Measurements from ENCODE around the gene PARP6.

The PARP6 gene

DNA sequence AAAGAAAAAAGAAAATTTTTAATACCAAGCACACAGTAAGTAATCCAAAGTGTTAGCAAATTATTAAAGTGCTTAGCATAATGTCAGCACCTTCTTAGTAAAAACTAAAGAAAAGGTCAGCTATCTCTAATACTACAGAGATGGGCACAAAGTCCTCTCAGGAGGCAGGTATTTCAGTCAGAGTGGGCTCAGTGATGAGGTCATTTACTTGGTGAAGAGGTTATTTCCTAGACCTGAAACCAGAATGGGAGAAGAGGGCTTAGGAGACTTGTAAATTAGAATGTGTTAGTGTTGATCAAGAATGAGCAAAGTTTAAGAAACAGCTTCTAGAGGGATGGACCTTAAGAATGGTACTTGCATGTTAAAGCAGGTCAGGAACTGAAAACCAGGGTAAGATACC, 32.7 kb downstream of the PARP6 start:
- H3K4me3 ChIP-seq (ENCODE audit: low read depth, low read length) = no peak overlapping the region
- TF ChIP-seq MYC (IDR thresholded peaks at IDR 0.05; ENCODE audit: low read depth, low read length) = no peak
- TF ChIP-seq, protein P1, sequence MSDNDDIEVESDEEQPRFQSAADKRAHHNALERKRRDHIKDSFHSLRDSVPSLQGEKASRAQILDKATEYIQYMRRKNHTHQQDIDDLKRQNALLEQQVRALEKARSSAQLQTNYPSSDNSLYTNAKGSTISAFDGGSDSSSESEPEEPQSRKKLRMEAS (IDR thresholded peaks at IDR 0.05; ENCODE audit: low read depth, low read length) = no peak
- TF ChIP-seq POLR2A (IDR thresholded peaks at IDR 0.05; ENCODE audit: extremely low read depth, insufficient read length) = no peak
- TF ChIP-seq, protein P2, sequence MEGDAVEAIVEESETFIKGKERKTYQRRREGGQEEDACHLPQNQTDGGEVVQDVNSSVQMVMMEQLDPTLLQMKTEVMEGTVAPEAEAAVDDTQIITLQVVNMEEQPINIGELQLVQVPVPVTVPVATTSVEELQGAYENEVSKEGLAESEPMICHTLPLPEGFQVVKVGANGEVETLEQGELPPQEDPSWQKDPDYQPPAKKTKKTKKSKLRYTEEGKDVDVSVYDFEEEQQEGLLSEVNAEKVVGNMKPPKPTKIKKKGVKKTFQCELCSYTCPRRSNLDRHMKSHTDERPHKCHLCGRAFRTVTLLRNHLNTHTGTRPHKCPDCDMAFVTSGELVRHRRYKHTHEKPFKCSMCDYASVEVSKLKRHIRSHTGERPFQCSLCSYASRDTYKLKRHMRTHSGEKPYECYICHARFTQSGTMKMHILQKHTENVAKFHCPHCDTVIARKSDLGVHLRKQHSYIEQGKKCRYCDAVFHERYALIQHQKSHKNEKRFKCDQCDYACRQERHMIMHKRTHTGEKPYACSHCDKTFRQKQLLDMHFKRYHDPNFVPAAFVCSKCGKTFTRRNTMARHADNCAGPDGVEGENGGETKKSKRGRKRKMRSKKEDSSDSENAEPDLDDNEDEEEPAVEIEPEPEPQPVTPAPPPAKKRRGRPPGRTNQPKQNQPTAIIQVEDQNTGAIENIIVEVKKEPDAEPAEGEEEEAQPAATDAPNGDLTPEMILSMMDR (IDR thresholded peaks at IDR 0.05; ENCODE audit: low read depth, low read length) = no peak
- no peak for DNase-seq (ENCODE audit: low read depth)

DNA sequence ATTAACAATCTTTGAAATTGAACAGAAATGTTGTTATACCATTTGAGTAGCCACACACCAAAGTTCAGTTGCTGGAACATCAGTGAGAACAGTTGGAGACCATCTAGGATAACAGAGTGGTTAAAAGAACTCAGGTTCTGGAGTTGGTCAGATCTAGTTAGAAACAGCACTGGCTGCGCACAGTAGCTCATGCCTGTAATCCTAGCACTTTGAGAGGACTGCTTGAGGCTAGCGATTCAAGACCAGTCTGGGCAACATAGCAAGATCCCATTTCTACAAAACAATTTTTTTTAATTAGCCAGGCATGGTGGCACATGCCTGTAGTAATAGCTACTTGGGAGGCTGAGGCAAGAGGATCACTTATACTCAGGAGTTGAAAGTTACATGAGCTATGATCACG, 33.8 kb downstream of the PARP6 start:
- TF ChIP-seq POLR2A (IDR thresholded peaks at IDR 0.05; ENCODE audit: extremely low read depth, insufficient read length) (no peak), MYC (IDR thresholded peaks at IDR 0.05; ENCODE audit: low read depth, low read length) (no peak)
- TF ChIP-seq, protein P1 (IDR thresholded peaks at IDR 0.05; ENCODE audit: low read depth, low read length) = no peak
- TF ChIP-seq, protein P2 (IDR thresholded peaks at IDR 0.05; ENCODE audit: low read depth, low read length) = no peak
- H3K4me3 ChIP-seq (ENCODE audit: low read depth, low read length) = no peak overlapping the region
- no peak for DNase-seq (ENCODE audit: low read depth)

DNA sequence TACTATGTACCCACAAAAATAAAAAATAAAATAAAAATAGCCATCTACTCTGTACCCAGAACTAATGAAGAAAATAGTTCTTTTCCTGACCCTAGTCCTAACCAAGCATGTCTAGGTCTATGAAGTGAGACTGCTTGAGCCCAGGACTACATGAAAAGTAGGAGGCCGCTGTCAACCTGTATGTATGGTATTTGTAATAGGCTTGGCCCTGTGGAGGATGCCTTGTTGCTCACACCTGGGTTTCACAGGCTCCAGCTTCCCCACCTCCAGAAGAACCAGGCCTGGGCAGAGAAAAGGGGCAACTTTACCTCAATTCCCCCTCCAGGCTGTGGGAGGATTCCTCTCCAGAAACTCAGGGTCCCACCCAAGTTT, 34.5 kb downstream of the PARP6 start:
- TF ChIP-seq MYC (IDR thresholded peaks at IDR 0.05; ENCODE audit: low read depth, low read length) (no peak), POLR2A (IDR thresholded peaks at IDR 0.05; ENCODE audit: extremely low read depth, insufficient read length) (no peak)
- TF ChIP-seq, protein P1 (IDR thresholded peaks at IDR 0.05; ENCODE audit: low read depth, low read length) = no peak
- TF ChIP-seq, protein P2 (IDR thresholded peaks at IDR 0.05; ENCODE audit: low read depth, low read length) = no peak
- no peak overlapping the region for H3K4me3 ChIP-seq (ENCODE audit: low read depth, low read length)
- peak; percentile 20 for DNase-seq (ENCODE audit: low read depth)

DNA sequence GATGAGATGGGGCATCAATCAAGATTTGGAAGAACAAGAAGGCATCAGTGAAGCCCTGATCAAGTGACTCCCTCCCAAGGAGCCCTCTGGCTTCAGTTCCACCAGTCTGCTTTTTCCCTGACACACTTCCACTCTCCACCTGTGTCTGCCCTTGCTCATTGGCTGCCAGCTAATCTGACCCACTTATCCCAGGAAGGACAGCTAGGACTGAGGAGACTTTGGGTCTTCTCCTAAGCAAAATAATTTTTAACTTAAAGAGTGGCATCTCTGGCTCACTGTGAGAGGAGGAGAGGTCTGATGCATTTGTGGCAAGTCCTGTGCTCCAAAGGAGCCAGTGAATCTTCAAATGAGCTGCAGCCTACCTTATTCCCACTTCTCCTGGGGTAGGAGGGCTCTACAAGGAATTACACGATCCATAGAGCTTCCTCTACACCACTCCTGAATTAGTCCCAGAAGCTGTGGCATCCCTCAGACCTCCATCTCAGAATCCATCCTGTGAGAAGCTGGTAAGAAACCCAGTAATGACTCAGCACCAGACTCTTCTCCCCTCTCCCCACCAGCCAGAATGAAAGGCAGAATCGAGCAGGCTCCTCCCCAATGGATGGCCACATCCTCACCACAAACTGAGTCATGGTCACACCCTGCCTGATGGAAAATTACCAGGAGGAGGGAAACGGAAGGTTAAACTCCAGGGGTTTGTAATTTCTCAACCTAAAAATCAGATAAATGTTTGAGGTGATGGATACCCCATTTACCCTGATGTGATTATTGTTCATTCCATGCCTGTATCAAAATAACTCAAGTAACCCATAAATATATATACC, 35.1 kb downstream of the PARP6 start:
- DNase-seq (ENCODE audit: low read depth) = peak; percentile 95
- TF ChIP-seq MYC (IDR thresholded peaks at IDR 0.05; ENCODE audit: low read depth, low read length) = peak; percentile 81
- TF ChIP-seq, protein P2 (IDR thresholded peaks at IDR 0.05; ENCODE audit: low read depth, low read length) = no peak
- TF ChIP-seq, protein P1 (IDR thresholded peaks at IDR 0.05; ENCODE audit: low read depth, low read length) = peak; percentile 57
- TF ChIP-seq POLR2A (IDR thresholded peaks at IDR 0.05; ENCODE audit: extremely low read depth, insufficient read length) = peak; percentile 14
- H3K4me3 ChIP-seq (ENCODE audit: low read depth, low read length) = peak overlapping the region; percentile 63

DNA sequence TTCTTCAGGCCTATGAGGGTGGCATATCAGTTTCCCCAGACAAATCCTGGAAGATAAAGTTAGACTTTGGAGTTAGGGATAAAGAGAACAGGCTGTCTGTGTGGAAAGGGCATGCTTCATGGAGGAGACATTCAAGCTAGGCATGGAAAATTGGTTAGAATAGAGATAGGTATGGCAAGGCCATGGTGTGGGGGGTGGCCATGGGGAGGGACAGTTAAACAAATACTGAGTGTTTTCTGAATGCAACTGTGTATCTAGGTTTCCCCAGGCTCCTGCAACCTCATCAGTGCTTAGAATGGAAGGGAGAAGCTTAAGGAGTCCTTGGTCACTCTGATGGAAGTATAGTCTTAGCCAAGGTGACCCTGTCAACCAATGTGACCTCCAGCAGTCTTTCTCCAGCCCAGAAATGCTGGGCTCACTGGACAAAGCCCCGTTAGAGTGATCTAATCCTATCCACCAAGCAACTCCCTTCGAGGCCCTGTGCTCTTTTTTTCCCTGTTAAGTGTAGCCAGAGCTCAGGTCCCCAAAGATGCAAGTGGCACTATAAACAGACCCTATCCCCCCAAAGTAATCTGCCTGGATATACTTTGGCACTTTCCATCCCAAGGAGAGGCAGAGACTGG, 35.9 kb downstream of the PARP6 start:
- DNase-seq (ENCODE audit: low read depth) = no peak
- TF ChIP-seq, protein P2 (IDR thresholded peaks at IDR 0.05; ENCODE audit: low read depth, low read length) = no peak
- TF ChIP-seq, protein P1 (IDR thresholded peaks at IDR 0.05; ENCODE audit: low read depth, low read length) = no peak
- TF ChIP-seq POLR2A (IDR thresholded peaks at IDR 0.05; ENCODE audit: extremely low read depth, insufficient read length) (no peak), MYC (IDR thresholded peaks at IDR 0.05; ENCODE audit: low read depth, low read length) (no peak)
- peak overlapping the region; percentile 63 for H3K4me3 ChIP-seq (ENCODE audit: low read depth, low read length)
